H1 (cell line): ENCODE results near the gene AK8.

Experiments used
- BCL11A ChIP-seq, 2 experiments: IDR thresholded peaks; one replicate each; pipeline ENCODE4 v1.6.1; 2011; ENCODE audit warnings: low read depth in 2 of 2, low read length in 2 of 2, mild to moderate bottlenecking in 2 of 2
- CTCF ChIP-seq, 3 experiments: IDR thresholded peaks; 1 replicate in 2 of 3; 2 replicates in 1 of 3; pipeline versions ENCODE4 v1.5.1 to v1.6.1; 2011; ENCODE audit warnings: low read length in 3 of 3, mild to moderate bottlenecking in 3 of 3, inconsistent platforms in 2 of 3, low read depth in 1 of 3, moderate library complexity in 1 of 3; ENCODE audit not compliant: insufficient read depth in 1 of 3; ENCODE audit errors: control extremely low read depth in 1 of 3
- EZH2 ChIP-seq: fragments of 200-600 bp; sonication (generic); IDR thresholded peaks from 2 replicates; pipeline ENCODE4 v1.7.1; 2012; ENCODE audit warnings: low read depth, mild to moderate bottlenecking, moderate library complexity, low read length, inconsistent platforms; ENCODE audit not compliant: severe bottlenecking
- HDAC6 ChIP-seq: IDR thresholded peaks from one replicate; pipeline ENCODE4 v1.7.1; 2012; ENCODE audit warnings: low read depth, mild to moderate bottlenecking, inconsistent platforms, low read length, moderate library complexity
- KDM1A ChIP-seq: fragments of 200-600, 300-600 bp; sonication (generic); IDR thresholded peaks from 2 replicates; pipeline ENCODE4 v1.7.1; 2016; ENCODE audit warnings: mild to moderate bottlenecking, low read length, borderline replicate concordance
- POLR2A ChIP-seq, 2 experiments: IDR thresholded peaks; 1 replicate in 1 of 2; 2 replicates in 1 of 2; pipeline ENCODE4 v1.6.1; 2011; ENCODE audit warnings: low read depth in 2 of 2, low read length in 2 of 2, mild to moderate bottlenecking in 2 of 2; ENCODE audit errors: control extremely low read depth in 1 of 2
- RAD21 ChIP-seq, 2 experiments: IDR thresholded peaks in 1 of 2; conservative IDR thresholded peaks in 1 of 2; 2 replicates each; pipeline ENCODE4 v1.6.1; 2011; ENCODE audit warnings: low read depth in 2 of 2, low read length in 2 of 2, improper control_type of control experiment in 1 of 2, inconsistent platforms in 1 of 2, mild to moderate bottlenecking in 1 of 2, moderate library complexity in 1 of 2
- TF ChIP-seq, protein P1 (sequence below): IDR thresholded peaks from 2 replicates; pipeline ENCODE4 v1.6.1; 2012; ENCODE audit warnings: low read length, inconsistent platforms

- TF ChIP-seq HDAC6 (no peak), EZH2 (no peak), BCL11A (IDR thresholded peaks at IDR 0.05; ENCODE audit: low read depth in 2 of 2, low read length in 2 of 2) (no peak), KDM1A (no peak), CTCF (IDR thresholded peaks at IDR 0.05; ENCODE audit: control extremely low read depth in 1 of 3, insufficient read depth in 1 of 3, low read depth in 1 of 3, low read length in 3 of 3) (no peak), POLR2A (IDR thresholded peaks at IDR 0.05; ENCODE audit: control extremely low read depth in 1 of 2, low read depth in 2 of 2, low read length in 2 of 2) (no peak), RAD21 (IDR thresholded peaks at IDR 0.05 in 1 of 2, conservative IDR thresholded peaks at IDR 0.05 in 1 of 2; ENCODE audit: low read depth in 2 of 2, low read length in 2 of 2) (no peak)
- TF ChIP-seq, protein P1, sequence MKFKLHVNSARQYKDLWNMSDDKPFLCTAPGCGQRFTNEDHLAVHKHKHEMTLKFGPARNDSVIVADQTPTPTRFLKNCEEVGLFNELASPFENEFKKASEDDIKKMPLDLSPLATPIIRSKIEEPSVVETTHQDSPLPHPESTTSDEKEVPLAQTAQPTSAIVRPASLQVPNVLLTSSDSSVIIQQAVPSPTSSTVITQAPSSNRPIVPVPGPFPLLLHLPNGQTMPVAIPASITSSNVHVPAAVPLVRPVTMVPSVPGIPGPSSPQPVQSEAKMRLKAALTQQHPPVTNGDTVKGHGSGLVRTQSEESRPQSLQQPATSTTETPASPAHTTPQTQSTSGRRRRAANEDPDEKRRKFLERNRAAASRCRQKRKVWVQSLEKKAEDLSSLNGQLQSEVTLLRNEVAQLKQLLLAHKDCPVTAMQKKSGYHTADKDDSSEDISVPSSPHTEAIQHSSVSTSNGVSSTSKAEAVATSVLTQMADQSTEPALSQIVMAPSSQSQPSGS = no peak
Measured at GRCh38 chr9:132824951-132825350, 53.1 kb downstream of the AK8 start.
